CD8-positive, alpha-beta memory T cell (primary cell): ENCODE results near the gene COG3. TPM values are rescaled to one million over a fixed set of nuclear protein-coding genes. Genes with fewer than 3 reads are reported as not detected.
A peak's percentile ranks its signal among the peaks of the same experiment; 100 is the strongest.

Source experiments
- CTCF ChIA-PET: fragments of 350-600 bp; sonication (Branson Sonifier 250); formaldehyde crosslinking; loops from one replicate; lab custom pipeline; 2021; ENCODE audit warnings: antibody characterized with exemption; lab: Charles Lee
- POLR2A ChIA-PET: fragments of 350-600 bp; sonication (Branson Sonifier 250); formaldehyde crosslinking; loops from one replicate; lab custom pipeline; 2021; ENCODE audit warnings: antibody characterized with exemption; lab: Charles Lee
- DNase-seq, 5 donors: peaks; one replicate each; pipeline versions ENCODE4 v3.0.0 to v3.0.0-alpha.2; 2020 to 2022; ENCODE audit warnings: mixed read lengths in 1 of 5
- H3K27ac ChIP-seq: one replicate; pipeline ENCODE4 v1.7.0; 2013; ENCODE audit warnings: low read depth, mild to moderate bottlenecking, low read length, moderate library complexity
- H3K27me3 ChIP-seq: 2 replicates; pipeline ENCODE4 v1.7.0; 2013; ENCODE audit warnings: low read length, mild to moderate bottlenecking; ENCODE audit not compliant: insufficient read depth, poor library complexity, severe bottlenecking
- H3K36me3 ChIP-seq: 2 replicates; pipeline ENCODE4 v1.7.0; 2013; ENCODE audit warnings: mild to moderate bottlenecking, low read length, moderate library complexity; ENCODE audit not compliant: insufficient read depth
- H3K4me1 ChIP-seq: 2 replicates; pipeline ENCODE4 v1.7.0; 2013; ENCODE audit warnings: mild to moderate bottlenecking, low read length, moderate library complexity; ENCODE audit not compliant: insufficient read depth
- H3K4me3 ChIP-seq: 2 replicates; pipeline ENCODE4 v1.7.0; 2013; ENCODE audit warnings: mild to moderate bottlenecking, low read length
- H3K9me3 ChIP-seq: 2 replicates; pipeline ENCODE4 v1.7.0; 2013; ENCODE audit warnings: mild to moderate bottlenecking, low read length
- H3K27ac Mint-ChIP-seq, 8 donors: one replicate each; pipeline ENCODE4 v1.8.0; 2020 to 2021; ENCODE audit warnings: mixed read lengths in 8 of 8, mild to moderate bottlenecking in 6 of 8, inconsistent platforms in 3 of 8, moderate library complexity in 3 of 8
- H3K27me3 Mint-ChIP-seq, 2 donors: one replicate each; pipeline ENCODE4 v1.8.0; 2020 to 2021; ENCODE audit warnings: mixed read lengths in 2 of 2, mild to moderate bottlenecking in 1 of 2, moderate library complexity in 1 of 2
- H3K36me3 Mint-ChIP-seq, 3 donors: one replicate each; pipeline ENCODE4 v1.8.0; 2020 to 2021; ENCODE audit warnings: mixed read lengths in 3 of 3, inconsistent platforms in 1 of 3, mild to moderate bottlenecking in 1 of 3
- H3K4me1 Mint-ChIP-seq, 3 donors: one replicate each; pipeline ENCODE4 v1.8.0; 2020 to 2021; ENCODE audit warnings: mixed read lengths in 3 of 3, inconsistent platforms in 1 of 3, mild to moderate bottlenecking in 1 of 3
- H3K4me3 Mint-ChIP-seq, 7 donors: one replicate each; pipeline ENCODE4 v1.8.0; 2020 to 2021; ENCODE audit warnings: mixed read lengths in 7 of 7, mild to moderate bottlenecking in 6 of 7, moderate library complexity in 4 of 7, inconsistent platforms in 2 of 7
- H3K9me3 Mint-ChIP-seq, 5 donors: one replicate each; pipeline ENCODE4 v1.8.0; 2020 to 2022; ENCODE audit warnings: mixed read lengths in 5 of 5, mild to moderate bottlenecking in 3 of 5, moderate library complexity in 2 of 5, inconsistent platforms in 1 of 5
- polyA plus RNA-seq: library from polyadenylated mRNA; unstranded; fragments of 300-500 nt; fragmentation: Illumina TruSeq; gene quantifications from one replicate; pipeline ENCODE4 v1.2.3, GENCODE V29; 2021
- total RNA-seq, 2 experiments: library from RNA; stranded (reverse); gene quantifications; one replicate each; pipeline ENCODE4 v1.2.3, GENCODE V29; 2021

The COG3 gene
- total and polyA plus RNA-seq, 3 experiments from 2014 or later: 19.3 to 31.7 (median 20.2) TPM

GRCh38 chr13:45527699-45528462 is 63.1 kb downstream of the COG3 start:
- H3K27ac Mint-ChIP-seq: peak overlapping the region in 3 of 8 donors; percentile 24 to 85 (median 61)
- no peak for DNase-seq
- Histone ChIP-seq H3K36me3 (peaks cover 34% of the 10 kb centered on the region), H3K4me3 (no peak overlapping the region), H3K27me3 (no peaks in the 10 kb centered on the region), H3K9me3 (no peaks in the 10 kb centered on the region), H3K27ac (no peak overlapping the region), H3K4me1 (no peaks in the 10 kb centered on the region)
- CTCF ChIA-PET: interaction anchor here (1.4 kb wide), 1 partner anchor 16 kb away, joined by 3 read pairs; no protein-coding TSS in a partner anchor
- no peaks in the 10 kb centered on the region for H3K9me3 Mint-ChIP-seq
- H3K4me1 Mint-ChIP-seq: peaks cover 0 to 5% (median under 1%) of the 10 kb centered on the region in 3 donors
- POLR2A ChIA-PET: no interaction called here
- H3K4me3 Mint-ChIP-seq: no peak overlapping the region
- H3K36me3 Mint-ChIP-seq: peaks cover 5 to 80% (median 19%) of the 10 kb centered on the region in 3 donors
- no peaks in the 10 kb centered on the region for H3K27me3 Mint-ChIP-seq

DNA sequence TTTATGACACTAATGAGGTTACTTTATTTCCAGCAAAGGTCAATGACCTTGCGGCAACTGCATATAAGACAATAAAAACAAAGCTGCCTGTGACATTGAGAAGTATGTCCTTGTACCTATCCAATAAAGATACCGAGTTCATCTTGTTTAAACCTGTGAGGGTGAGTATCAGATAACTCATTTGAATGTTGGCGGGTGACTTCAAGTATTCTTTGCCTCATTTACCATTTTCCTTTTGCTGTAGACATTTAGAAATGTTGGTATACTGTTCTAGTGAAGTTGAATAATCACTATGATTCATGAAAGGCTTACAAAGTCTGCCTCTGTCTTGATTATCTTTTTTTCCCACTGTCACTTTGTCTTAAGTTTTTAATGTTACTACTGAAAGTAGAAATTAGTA is 65.0 kb downstream of the COG3 start:
- ChIA-PET POLR2A (no interaction called here), CTCF (no interaction called here)
- no peak for DNase-seq
- H3K36me3 ChIP-seq: peaks cover 29% of the 10 kb centered on the region
- no peak overlapping the region for H3K27ac ChIP-seq
- Mint-ChIP-seq H3K36me3 (peaks cover 5 to 86% (median 25%) of the 10 kb centered on the region in 3 donors), H3K4me1 (peaks cover 0 to 3% (median 0%) of the 10 kb centered on the region in 3 donors), H3K9me3 (no peaks in the 10 kb centered on the region), H3K27ac (peak overlapping the region in 2 of 8 donors; percentile 29 to 54), H3K27me3 (no peaks in the 10 kb centered on the region), H3K4me3 (no peak overlapping the region)
- no peaks in the 10 kb centered on the region for H3K27me3 ChIP-seq
- no peaks in the 10 kb centered on the region for H3K4me1 ChIP-seq
- H3K4me3 ChIP-seq: no peak overlapping the region
- no peaks in the 10 kb centered on the region for H3K9me3 ChIP-seq

GRCh38 chr13:45534604-45535003 is 69.9 kb downstream of the COG3 start:
- peak overlapping the region in 3 of 8 donors; percentile 19 to 76 (median 29) for H3K27ac Mint-ChIP-seq
- Histone ChIP-seq H3K9me3 (no peaks in the 10 kb centered on the region), H3K27me3 (no peaks in the 10 kb centered on the region), H3K4me3 (no peak overlapping the region), H3K36me3 (peaks cover 29% of the 10 kb centered on the region), H3K27ac (no peak overlapping the region), H3K4me1 (no peaks in the 10 kb centered on the region)
- no peaks in the 10 kb centered on the region for H3K27me3 Mint-ChIP-seq
- peaks cover 0 to 68% (median 19%) of the 10 kb centered on the region in 3 donors for H3K36me3 Mint-ChIP-seq
- H3K4me1 Mint-ChIP-seq: no peaks in the 10 kb centered on the region
- no peak overlapping the region for H3K4me3 Mint-ChIP-seq
- ChIA-PET POLR2A (no interaction called here), CTCF (no interaction called here)
- no peaks in the 10 kb centered on the region for H3K9me3 Mint-ChIP-seq
- DNase-seq: no peak

DNA sequence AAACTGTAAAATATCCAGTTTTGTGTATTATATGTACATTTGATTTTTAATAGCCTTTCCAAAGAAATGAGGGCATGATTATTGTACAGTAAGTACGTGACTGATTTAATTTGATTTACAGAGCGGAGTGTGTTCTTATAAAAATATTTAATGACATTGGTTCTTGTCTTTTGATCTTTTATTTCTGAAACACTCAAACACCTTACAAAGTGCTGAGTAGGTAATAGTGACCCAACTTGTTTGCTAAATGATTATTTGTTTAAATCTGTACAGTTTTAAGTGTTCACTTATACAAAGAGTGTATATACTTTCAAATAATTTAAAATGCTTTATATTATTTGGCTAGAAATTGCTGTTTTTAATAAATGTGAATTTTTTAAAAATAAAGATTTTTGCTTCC is 71.5 kb downstream of the COG3 start:
- Histone ChIP-seq H3K9me3 (no peaks in the 10 kb centered on the region), H3K27me3 (no peaks in the 10 kb centered on the region), H3K36me3 (peaks cover 19% of the 10 kb centered on the region), H3K4me1 (no peaks in the 10 kb centered on the region), H3K27ac (no peak overlapping the region), H3K4me3 (no peak overlapping the region)
- Mint-ChIP-seq H3K9me3 (no peaks in the 10 kb centered on the region), H3K27me3 (no peaks in the 10 kb centered on the region), H3K4me3 (no peak overlapping the region), H3K36me3 (peaks cover 0 to 53% (median 13%) of the 10 kb centered on the region in 3 donors), H3K4me1 (no peaks in the 10 kb centered on the region), H3K27ac (no peak overlapping the region)
- POLR2A ChIA-PET: no interaction called here
- DNase-seq: no peak
- CTCF ChIA-PET: no interaction called here

- DNase-seq: no peak
- no peaks in the 10 kb centered on the region for H3K4me1 ChIP-seq
- H3K27me3 ChIP-seq: no peaks in the 10 kb centered on the region
- Mint-ChIP-seq H3K36me3 (peaks cover 0 to 44% (median 12%) of the 10 kb centered on the region in 3 donors), H3K27me3 (no peaks in the 10 kb centered on the region), H3K4me3 (no peak overlapping the region), H3K9me3 (no peaks in the 10 kb centered on the region), H3K4me1 (no peaks in the 10 kb centered on the region), H3K27ac (peak overlapping the region in 5 of 8 donors; percentile 22 to 67 (median 37))
- no peaks in the 10 kb centered on the region for H3K9me3 ChIP-seq
- peaks cover 19% of the 10 kb centered on the region for H3K36me3 ChIP-seq
- ChIA-PET POLR2A (no interaction called here), CTCF (no interaction called here)
- H3K27ac ChIP-seq: no peak overlapping the region
- H3K4me3 ChIP-seq: no peak overlapping the region
These were observed 72.8 kb downstream of the COG3 start for GRCh38 chr13:45537516-45537915.

DNA sequence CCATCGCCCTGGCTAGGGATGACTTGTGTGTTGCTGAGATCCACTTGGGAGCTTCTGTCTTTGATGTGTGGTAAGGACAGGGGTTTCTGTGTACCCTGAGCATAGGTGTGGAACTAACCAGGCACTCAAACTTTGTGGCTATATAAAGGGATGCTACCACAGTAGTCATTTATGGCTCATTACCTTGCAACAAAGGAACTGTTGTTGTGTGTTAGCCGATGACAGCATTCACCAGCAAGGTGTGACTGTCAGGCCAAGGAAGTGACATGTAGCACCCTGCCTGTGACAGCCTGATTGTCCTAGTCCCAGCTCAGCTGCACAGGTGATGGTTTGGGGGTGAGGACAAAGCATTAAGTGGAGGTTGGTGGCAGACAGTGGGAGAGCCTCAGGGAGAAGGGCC is 73.6 kb downstream of the COG3 start:
- no peak overlapping the region for H3K27ac ChIP-seq
- H3K27me3 ChIP-seq: no peaks in the 10 kb centered on the region
- Mint-ChIP-seq H3K9me3 (no peaks in the 10 kb centered on the region), H3K36me3 (peaks cover 0 to 36% (median 7%) of the 10 kb centered on the region in 3 donors), H3K4me1 (no peaks in the 10 kb centered on the region), H3K4me3 (no peak overlapping the region), H3K27ac (peak overlapping the region in 4 of 8 donors; percentile 29 to 92 (median 52)), H3K27me3 (no peaks in the 10 kb centered on the region)
- CTCF ChIA-PET: no interaction called here
- H3K36me3 ChIP-seq: peaks cover 14% of the 10 kb centered on the region
- no peak overlapping the region for H3K4me3 ChIP-seq
- H3K4me1 ChIP-seq: no peaks in the 10 kb centered on the region
- no peak for DNase-seq
- H3K9me3 ChIP-seq: no peaks in the 10 kb centered on the region
- POLR2A ChIA-PET: no interaction called here

DNA sequence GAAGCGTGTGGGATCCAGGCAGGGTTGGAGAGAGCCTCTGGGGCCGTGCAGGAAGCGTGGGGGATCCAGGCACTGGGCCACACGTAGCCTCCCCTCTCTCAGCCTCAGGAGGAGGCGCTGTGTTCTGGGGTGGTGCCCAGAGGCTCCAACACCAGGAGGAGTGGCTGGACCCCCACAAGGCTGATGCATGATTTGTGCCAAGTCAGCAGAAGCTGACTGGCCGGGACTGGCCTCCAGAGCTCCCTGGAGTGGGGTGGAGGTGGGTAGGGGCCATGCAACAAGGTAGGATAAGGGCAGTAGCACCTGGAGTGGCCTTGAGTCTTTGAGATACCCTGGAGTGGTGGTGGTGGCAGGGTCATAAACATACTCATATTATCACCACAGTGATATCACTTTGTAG is 75.5 kb downstream of the COG3 start:
- Mint-ChIP-seq H3K27ac (no peak overlapping the region), H3K36me3 (peaks cover 0 to 18% (median 1%) of the 10 kb centered on the region in 3 donors), H3K27me3 (no peaks in the 10 kb centered on the region), H3K4me3 (no peak overlapping the region), H3K9me3 (no peaks in the 10 kb centered on the region), H3K4me1 (no peaks in the 10 kb centered on the region)
- Histone ChIP-seq H3K36me3 (peaks cover 10% of the 10 kb centered on the region), H3K9me3 (no peaks in the 10 kb centered on the region), H3K27ac (no peak overlapping the region), H3K4me1 (no peaks in the 10 kb centered on the region), H3K4me3 (no peak overlapping the region), H3K27me3 (no peaks in the 10 kb centered on the region)
- ChIA-PET POLR2A (no interaction called here), CTCF (no interaction called here)
- no peak for DNase-seq

DNA sequence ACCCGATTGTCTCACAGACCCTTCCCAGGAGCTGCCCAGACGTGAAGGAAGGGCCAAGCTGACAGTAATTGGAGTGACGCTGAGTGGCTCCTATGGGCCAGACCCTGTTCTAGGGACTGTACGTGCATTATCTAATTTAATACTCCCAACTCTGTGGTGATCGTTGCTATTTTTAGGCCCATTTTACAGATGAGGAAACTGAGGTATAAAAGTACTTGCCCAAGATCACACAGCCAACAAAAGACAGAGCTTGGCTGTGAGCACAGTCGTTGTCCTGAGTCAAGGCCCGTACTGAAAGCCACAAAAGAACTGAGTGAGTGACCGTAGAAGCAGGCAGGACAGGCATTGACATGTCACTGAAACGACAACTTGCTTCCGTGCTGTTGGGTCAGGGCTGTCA is 76.1 kb downstream of the COG3 start:
- Mint-ChIP-seq H3K27me3 (no peaks in the 10 kb centered on the region), H3K27ac (no peak overlapping the region), H3K4me3 (no peak overlapping the region), H3K4me1 (no peaks in the 10 kb centered on the region), H3K36me3 (peaks cover 0 to 11% (median 0%) of the 10 kb centered on the region in 3 donors), H3K9me3 (no peaks in the 10 kb centered on the region)
- Histone ChIP-seq H3K27me3 (no peaks in the 10 kb centered on the region), H3K9me3 (no peaks in the 10 kb centered on the region), H3K4me1 (no peaks in the 10 kb centered on the region), H3K27ac (no peak overlapping the region), H3K4me3 (no peak overlapping the region), H3K36me3 (peaks cover 4% of the 10 kb centered on the region)
- no peak for DNase-seq
- CTCF ChIA-PET: no interaction called here
- POLR2A ChIA-PET: no interaction called here
